GM21367 (cell line): ENCODE measurements around the gene TBC1D14.

ENCODE experiments used
- ATAC-seq: cut with Tn5 transposase; IDR thresholded peaks from one replicate; pipeline ENCODE4 v1.9.1; 2021; ENCODE audit not compliant: unreplicated experiment

The TBC1D14 gene

GRCh38 chr4:7037425-7037824, 127.8 kb downstream of the TBC1D14 start:
- ATAC-seq: no peak

- ATAC-seq: no peak
These were observed 131.1 kb downstream of the TBC1D14 start for GRCh38 chr4:7040765-7041164.

- no peak for ATAC-seq
These were observed 131.6 kb downstream of the TBC1D14 start for GRCh38 chr4:7041246-7041645.

GRCh38 chr4:7041801-7042502, 132.3 kb downstream of the TBC1D14 start:
- ATAC-seq: no peak

- ATAC-seq: peak; percentile 69
These were observed 133.1 kb downstream of the TBC1D14 start for GRCh38 chr4:7042503-7043283.

GRCh38 chr4:7043284-7044136, 133.9 kb downstream of the TBC1D14 start, which contains the start of gene TADA2B:
Gene TADA2B, plus strand, starts transcription at chr4:7043372. Its CDS starts 208 bp downstream, at chr4:7043580.
- ATAC-seq: no peak

- no peak for ATAC-seq
These were observed 134.7 kb downstream of the TBC1D14 start for GRCh38 chr4:7044137-7044930.

- no peak for ATAC-seq
These were observed 135.9 kb downstream of the TBC1D14 start for GRCh38 chr4:7045553-7045952.

GRCh38 chr4:7045961-7046921, 136.6 kb downstream of the TBC1D14 start:
- ATAC-seq: peak; percentile 29

- no peak for ATAC-seq
These were observed 137.3 kb downstream of the TBC1D14 start for GRCh38 chr4:7046971-7047370.

GRCh38 chr4:7048642-7049041, 139.0 kb downstream of the TBC1D14 start:
- no peak for ATAC-seq

- ATAC-seq: no peak
These were observed 139.7 kb downstream of the TBC1D14 start for GRCh38 chr4:7049295-7049694.

- no peak for ATAC-seq
These were observed 140.1 kb downstream of the TBC1D14 start for GRCh38 chr4:7049739-7050138.

- no peak for ATAC-seq
These were observed 141.0 kb downstream of the TBC1D14 start for GRCh38 chr4:7050481-7051143.

GRCh38 chr4:7051144-7051495, 141.5 kb downstream of the TBC1D14 start:
- no peak for ATAC-seq

- no peak for ATAC-seq
These were observed 142.3 kb downstream of the TBC1D14 start for GRCh38 chr4:7051905-7052304.

- ATAC-seq: no peak
These were observed 142.7 kb downstream of the TBC1D14 start for GRCh38 chr4:7052313-7052712.

GRCh38 chr4:7052923-7053715, 143.5 kb downstream of the TBC1D14 start:
- ATAC-seq: no peak
